ENCODE results near the gene PRKD3.

Gene PRKD3

DNA sequence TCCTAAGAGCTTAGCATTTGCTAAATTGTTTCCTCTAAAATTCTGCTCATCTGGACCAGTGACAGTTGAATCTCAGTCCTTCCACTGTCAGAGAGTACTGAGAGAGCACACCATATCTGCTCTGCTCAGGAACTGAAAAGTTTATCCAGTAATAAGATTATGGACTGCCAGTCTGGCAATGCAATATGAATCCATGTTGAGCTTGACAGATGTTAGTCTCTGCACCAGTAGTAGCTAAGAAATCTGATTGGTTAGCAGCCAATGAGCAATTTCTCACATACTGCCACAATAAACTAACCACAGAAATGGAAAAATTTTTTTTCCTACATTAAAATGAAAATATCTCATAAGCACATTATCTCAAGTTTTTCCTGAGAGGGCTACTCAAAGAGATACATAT, 2.3 kb downstream of the PRKD3 start:
- in situ Hi-C loops (cut with MboI; ENCODE audit: low sequenced_read_pairs, unreplicated experiment) = no loop called here
- no peak for TF ChIP-seq CTCF (IDR thresholded peaks at IDR 0.05; ENCODE audit: borderline replicate concordance, control extremely low read depth, extremely low read depth, insufficient read depth, missing control alignments)
- DNase-seq (ENCODE audit: low spot score) = peak; percentile 19

- DNase-seq (ENCODE audit: low spot score) = no peak
- TF ChIP-seq CTCF (IDR thresholded peaks at IDR 0.05; ENCODE audit: borderline replicate concordance, control extremely low read depth, extremely low read depth, insufficient read depth, missing control alignments) = no peak
- in situ Hi-C loops (cut with MboI; ENCODE audit: low sequenced_read_pairs, unreplicated experiment) = no loop called here
Measured at GRCh38 chr2:37321029-37321682, 3.5 kb downstream of the PRKD3 start.

DNA sequence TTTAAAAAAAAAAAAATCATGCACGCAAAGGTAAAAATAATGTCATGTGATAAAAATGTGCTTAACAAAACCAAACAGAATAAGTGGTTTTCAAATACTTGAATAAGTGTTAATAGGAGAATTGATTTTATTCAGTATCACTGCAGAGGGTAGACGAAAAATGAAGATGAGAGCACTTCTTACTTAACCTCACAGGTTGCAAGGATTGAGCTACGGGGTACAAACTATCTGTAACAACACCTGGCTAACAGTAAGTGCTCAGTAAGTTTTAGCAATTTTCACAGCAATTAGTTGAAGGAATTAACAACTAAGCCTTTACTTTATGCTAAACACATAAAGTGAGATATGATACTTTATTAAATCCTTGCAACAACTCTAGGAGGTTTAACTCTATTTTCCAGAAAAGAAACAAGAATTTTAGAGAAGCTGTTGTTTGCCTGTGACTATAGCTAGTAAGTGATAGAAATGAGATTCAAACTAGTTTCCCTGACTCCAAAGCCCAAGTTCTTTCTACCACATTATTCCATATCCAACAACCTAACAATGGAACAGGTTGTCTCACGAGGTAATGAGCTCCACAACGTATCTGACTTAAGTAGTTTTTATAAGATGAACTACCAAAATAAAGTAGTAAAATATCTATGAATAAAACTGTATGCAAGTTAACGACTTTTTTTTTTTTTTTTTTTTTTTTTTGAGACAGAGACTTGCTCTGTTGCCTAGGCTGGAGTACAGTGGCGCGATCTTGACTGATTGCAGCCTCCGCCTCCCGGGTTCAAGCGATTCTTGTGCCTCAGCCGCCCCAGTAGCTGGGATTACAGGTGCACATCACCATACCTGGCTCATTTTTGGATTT, 4.7 kb downstream of the PRKD3 start:
- no peak for DNase-seq (ENCODE audit: low spot score)
- TF ChIP-seq CTCF (IDR thresholded peaks at IDR 0.05; ENCODE audit: borderline replicate concordance, control extremely low read depth, extremely low read depth, insufficient read depth, missing control alignments) = no peak
- in situ Hi-C loops (cut with MboI; ENCODE audit: low sequenced_read_pairs, unreplicated experiment) = no loop called here

GRCh38 chr2:37318401-37318800, 6.2 kb downstream of the PRKD3 start:
- in situ Hi-C loops (cut with MboI; ENCODE audit: low sequenced_read_pairs, unreplicated experiment) = no loop called here
- DNase-seq (ENCODE audit: low spot score) = peak; percentile 37
- no peak for TF ChIP-seq CTCF (IDR thresholded peaks at IDR 0.05; ENCODE audit: borderline replicate concordance, control extremely low read depth, extremely low read depth, insufficient read depth, missing control alignments)

DNA sequence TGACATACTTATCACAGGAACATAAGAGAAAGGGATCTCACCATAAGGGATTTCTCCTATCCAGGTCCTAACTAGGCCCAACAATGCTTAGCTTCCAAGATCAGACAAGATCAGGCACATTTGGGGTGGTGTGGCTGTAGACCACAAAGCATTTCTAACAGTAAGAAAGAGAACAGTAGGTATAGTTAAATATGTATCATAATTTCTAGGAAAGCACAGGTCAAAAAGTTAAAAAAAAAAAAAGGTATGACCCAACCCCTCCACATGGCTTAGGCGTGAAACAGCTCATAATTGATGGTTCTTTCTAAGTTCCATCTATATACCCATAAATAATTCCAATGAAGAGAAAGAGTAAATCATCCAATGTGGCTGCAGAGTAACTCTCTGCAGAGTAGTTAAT, 6.9 kb downstream of the PRKD3 start:
- TF ChIP-seq CTCF (IDR thresholded peaks at IDR 0.05; ENCODE audit: borderline replicate concordance, control extremely low read depth, extremely low read depth, insufficient read depth, missing control alignments) = no peak
- in situ Hi-C loops (cut with MboI; ENCODE audit: low sequenced_read_pairs, unreplicated experiment) = no loop called here

DNA sequence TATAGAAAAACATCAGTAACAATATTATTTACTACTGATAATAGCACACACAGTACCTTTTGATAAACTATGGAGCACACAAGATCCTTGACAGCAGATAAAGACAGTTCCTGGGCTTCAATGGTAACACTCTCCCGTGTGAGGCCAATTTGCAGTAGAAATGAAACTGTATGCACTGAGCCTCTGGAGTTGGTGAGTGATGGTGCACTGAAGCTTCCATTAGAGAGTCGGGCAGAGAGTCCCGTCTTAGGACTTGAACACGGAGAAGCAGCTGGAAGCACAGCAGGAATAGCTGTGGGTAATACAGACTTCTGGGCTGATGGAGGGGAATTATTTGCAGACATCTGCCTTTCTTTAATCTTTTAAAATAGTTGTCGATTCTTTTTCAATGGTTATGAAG, 8.5 kb downstream of the PRKD3 start:
- TF ChIP-seq CTCF (IDR thresholded peaks at IDR 0.05; ENCODE audit: borderline replicate concordance, control extremely low read depth, extremely low read depth, insufficient read depth, missing control alignments) = no peak
- no peak for DNase-seq (ENCODE audit: low spot score)
- in situ Hi-C loops (cut with MboI; ENCODE audit: low sequenced_read_pairs, unreplicated experiment) = no loop called here

More for the DNA sequence above, 6.9 kb downstream of the PRKD3 start:
- DNase-seq (ENCODE audit: low spot score) = no peak

All from GM13976 (cell line).